ENCODE measurements around the gene MFSD11. TPM values are rescaled to one million over a fixed set of nuclear protein-coding genes. Genes with fewer than 3 reads are reported as not detected.

MFSD11 gene
- total and polyA plus RNA-seq, 2 of the 4 experiments (the other 2 are of a cell fraction) = 12.3 to 16.1 TPM

- peaks cover 56% of the 10 kb centered on the region for H3K36me3 ChIP-seq (ENCODE audit: control insufficient read depth, insufficient read depth, low read length)
- in situ Hi-C loops (cut with MboI; ENCODE audit: low sequenced_read_pairs) = no loop called here
Observed at GRCh38 chr17:76721463-76721862, 16.5 kb upstream of the MFSD11 start.

More at GRCh38 chr17:76721463-76721862, 16.5 kb upstream of the MFSD11 start:
- H4K91ac ChIP-seq (ENCODE audit: insufficient read depth, low read depth, low read length) = no peak overlapping the region
- no peak overlapping the region for H3K4me3 ChIP-seq (ENCODE audit: insufficient read depth, low read depth, low read length)
- no peak overlapping the region for H3K4me2 ChIP-seq (ENCODE audit: low read depth, low read length)
- CTCF ChIA-PET = no interaction called here
- H2BK20ac ChIP-seq (ENCODE audit: low read depth, low read length) = no peak overlapping the region
- H2AFZ ChIP-seq (replicated peaks; ENCODE audit: low read length, poor library complexity) = no peak overlapping the region
- no peak overlapping the region for H3K9ac ChIP-seq (ENCODE audit: low read depth, low read length)
- H2BK5ac ChIP-seq (ENCODE audit: low read depth, low read length, poor library complexity, severe bottlenecking) = no peak overlapping the region
- DNase-seq (no peak), ATAC-seq (ENCODE audit: low read depth) (no peak)
- WGBS, 2 experiments (ENCODE audit: extremely low coverage in 2 of 2, insufficient read length in 1 of 2) = 100% methylated on average over 2 of the region's 10 CpGs; no CpG with 5 or more reads in 1 of the 2 experiments
- no peak overlapping the region for H4K5ac ChIP-seq (ENCODE audit: low read depth, low read length)
- H2BK120ac ChIP-seq (ENCODE audit: low read depth, low read length) = no peak overlapping the region
- peaks cover 42% of the 10 kb centered on the region for H4K20me1 ChIP-seq (ENCODE audit: insufficient read depth, low read length)
- TF ChIP-seq SMC3 (IDR thresholded peaks at IDR 0.05; ENCODE audit: low read depth, low read length) (no peak), ELK1 (IDR thresholded peaks at IDR 0.05; ENCODE audit: borderline replicate concordance, low read depth, low read length) (no peak), NFE2L2 (IDR thresholded peaks at IDR 0.05; ENCODE audit: low read depth, low read length) (no peak), MXI1 (IDR thresholded peaks at IDR 0.05; ENCODE audit: borderline replicate concordance, low read depth, low read length) (no peak), RFX5 (IDR thresholded peaks at IDR 0.05; ENCODE audit: low read depth, low read length) (no peak), USF2 (IDR thresholded peaks at IDR 0.05; ENCODE audit: low read depth, low read length) (no peak), POLR2A (IDR thresholded peaks at IDR 0.05; ENCODE audit: low read depth, low read length) (no peak; the same call in 1 of the 2 replicates), CTCF (conservative IDR thresholded peaks at IDR 0.05; ENCODE audit: low read depth, low read length) (no peak), BHLHE40 (IDR thresholded peaks at IDR 0.05; ENCODE audit: low read depth, low read length) (no peak), CEBPB (IDR thresholded peaks at IDR 0.05; ENCODE audit: low read depth, low read length) (no peak), MAFK (IDR thresholded peaks at IDR 0.05; ENCODE audit: low read depth, low read length) (no peak), CHD1 (IDR thresholded peaks at IDR 0.05; ENCODE audit: low read depth, low read length) (no peak), RCOR1 (IDR thresholded peaks at IDR 0.05; ENCODE audit: insufficient replicate concordance, low read length) (no peak), MAZ (IDR thresholded peaks at IDR 0.05; ENCODE audit: borderline replicate concordance, low read depth, low read length) (no peak), RAD21 (IDR thresholded peaks at IDR 0.05; ENCODE audit: low read length) (no peak), FOS (IDR thresholded peaks at IDR 0.05; ENCODE audit: low read depth, low read length) (no peak)
- no peak overlapping the region for H2AK9ac ChIP-seq (replicated peaks; ENCODE audit: low read depth, low read length, poor library complexity)
- no peaks in the 10 kb centered on the region for H3K27me3 ChIP-seq (ENCODE audit: control insufficient read depth, insufficient read depth, low read length)
- dilution Hi-C loops (cut with HindIII; ENCODE audit: low sequenced_read_pairs, unreplicated experiment) (no loop called here), intact Hi-C loops (cut with micrococcal nuclease) (no loop called here)
- no peak overlapping the region; the same call in 1 of the 2 replicates for H3K23ac ChIP-seq (ENCODE audit: low read depth, low read length)
- peaks cover 37 to 70% of the 10 kb centered on the region in 2 experiments for H3K79me1 ChIP-seq (ENCODE audit: low read depth in 1 of 2, low read length in 2 of 2)
- peaks cover 5% of the 10 kb centered on the region for H3K4me1 ChIP-seq (ENCODE audit: control insufficient read depth, insufficient read depth, low read length)
- H4K8ac ChIP-seq (ENCODE audit: low read depth in 2 of 2, low read length in 2 of 2) = no peak overlapping the region
- H2BK15ac ChIP-seq (ENCODE audit: low read depth, low read length) = no peak overlapping the region
- no peak overlapping the region for H3K4ac ChIP-seq (ENCODE audit: low read depth, low read length)
- no peak overlapping the region for H3K14ac ChIP-seq (replicated peaks; ENCODE audit: low read depth, low read length)
- no peak overlapping the region for H2AK5ac ChIP-seq (ENCODE audit: low read depth, low read length)
- POLR2A ChIA-PET (ENCODE audit: unreplicated experiment) = no interaction called here
- H3K27ac ChIP-seq (ENCODE audit: insufficient read depth, low read length) = no peak overlapping the region
- no peaks in the 10 kb centered on the region for H3K9me3 ChIP-seq (ENCODE audit: control insufficient read depth, insufficient read depth, low read length)
- no peak overlapping the region for H3K18ac ChIP-seq (ENCODE audit: low read depth, low read length)
- H3K56ac ChIP-seq (ENCODE audit: extremely low read depth, insufficient read depth, low read length) = no peak overlapping the region
- BruUV-seq (replicated peaks) = no TSS peak
- no peaks in the 10 kb centered on the region; the same call in 1 of the 2 replicates for H3K9me1 ChIP-seq (ENCODE audit: insufficient read depth, low read length)

Measured in IMR-90 (cell line).